ENCODE measurements around the gene HMGB4. TPM values are rescaled to one million over a fixed set of nuclear protein-coding genes. Genes with fewer than 3 reads are reported as not detected.

HMGB4 gene
- total and polyA plus RNA-seq, 2 of the 4 experiments (the other 2 are of a cell fraction), result not detected

GRCh38 chr1:33867684-33868083 lies 3.8 kb downstream of the HMGB4 start:
- ChIA-PET POLR2A (ENCODE audit: unreplicated experiment) (no interaction called here), CTCF (no interaction called here)
- no peak overlapping the region for H3K9ac ChIP-seq (ENCODE audit: low read depth, low read length)
- no peak overlapping the region for H2BK120ac ChIP-seq (ENCODE audit: low read depth, low read length)
- no peaks in the 10 kb centered on the region for H3K9me1 ChIP-seq (ENCODE audit: insufficient read depth, low read length)
- dilution Hi-C loops (cut with HindIII; ENCODE audit: low sequenced_read_pairs, unreplicated experiment) (no loop called here), intact Hi-C loops (cut with micrococcal nuclease) (no loop called here), in situ Hi-C loops (cut with MboI; ENCODE audit: low sequenced_read_pairs) (no loop called here)
- H3K4ac ChIP-seq (ENCODE audit: low read depth, low read length), result no peak overlapping the region
- H2AFZ ChIP-seq (replicated peaks; ENCODE audit: low read length, poor library complexity), result no peak overlapping the region
- H2BK20ac ChIP-seq (ENCODE audit: low read depth, low read length), result no peak overlapping the region
- no peak overlapping the region for H3K4me3 ChIP-seq (ENCODE audit: insufficient read depth, low read depth, low read length)
- H2BK5ac ChIP-seq (ENCODE audit: low read depth, low read length, poor library complexity, severe bottlenecking), result no peak overlapping the region
- peaks cover 20% of the 10 kb centered on the region for H3K9me3 ChIP-seq (ENCODE audit: control insufficient read depth, insufficient read depth, low read length)
- TF ChIP-seq RAD21 (IDR thresholded peaks at IDR 0.05; ENCODE audit: low read length) (no peak), SMC3 (IDR thresholded peaks at IDR 0.05; ENCODE audit: low read depth, low read length) (no peak), CHD1 (IDR thresholded peaks at IDR 0.05; ENCODE audit: low read depth, low read length) (no peak), MAFK (IDR thresholded peaks at IDR 0.05; ENCODE audit: low read depth, low read length) (no peak), CEBPB (IDR thresholded peaks at IDR 0.05; ENCODE audit: low read depth, low read length) (no peak), BHLHE40 (IDR thresholded peaks at IDR 0.05; ENCODE audit: low read depth, low read length) (no peak), RCOR1 (IDR thresholded peaks at IDR 0.05; ENCODE audit: insufficient replicate concordance, low read length) (no peak), NFE2L2 (IDR thresholded peaks at IDR 0.05; ENCODE audit: low read depth, low read length) (no peak), ELK1 (IDR thresholded peaks at IDR 0.05; ENCODE audit: borderline replicate concordance, low read depth, low read length) (no peak), FOS (IDR thresholded peaks at IDR 0.05; ENCODE audit: low read depth, low read length) (no peak), RFX5 (IDR thresholded peaks at IDR 0.05; ENCODE audit: low read depth, low read length) (no peak)
- TF ChIP-seq, protein P1, sequence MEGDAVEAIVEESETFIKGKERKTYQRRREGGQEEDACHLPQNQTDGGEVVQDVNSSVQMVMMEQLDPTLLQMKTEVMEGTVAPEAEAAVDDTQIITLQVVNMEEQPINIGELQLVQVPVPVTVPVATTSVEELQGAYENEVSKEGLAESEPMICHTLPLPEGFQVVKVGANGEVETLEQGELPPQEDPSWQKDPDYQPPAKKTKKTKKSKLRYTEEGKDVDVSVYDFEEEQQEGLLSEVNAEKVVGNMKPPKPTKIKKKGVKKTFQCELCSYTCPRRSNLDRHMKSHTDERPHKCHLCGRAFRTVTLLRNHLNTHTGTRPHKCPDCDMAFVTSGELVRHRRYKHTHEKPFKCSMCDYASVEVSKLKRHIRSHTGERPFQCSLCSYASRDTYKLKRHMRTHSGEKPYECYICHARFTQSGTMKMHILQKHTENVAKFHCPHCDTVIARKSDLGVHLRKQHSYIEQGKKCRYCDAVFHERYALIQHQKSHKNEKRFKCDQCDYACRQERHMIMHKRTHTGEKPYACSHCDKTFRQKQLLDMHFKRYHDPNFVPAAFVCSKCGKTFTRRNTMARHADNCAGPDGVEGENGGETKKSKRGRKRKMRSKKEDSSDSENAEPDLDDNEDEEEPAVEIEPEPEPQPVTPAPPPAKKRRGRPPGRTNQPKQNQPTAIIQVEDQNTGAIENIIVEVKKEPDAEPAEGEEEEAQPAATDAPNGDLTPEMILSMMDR (conservative IDR thresholded peaks at IDR 0.05; ENCODE audit: low read depth, low read length), result no peak
- H4K5ac ChIP-seq (ENCODE audit: low read depth, low read length), result no peak overlapping the region
- no peak overlapping the region for H2AK9ac ChIP-seq (replicated peaks; ENCODE audit: low read depth, low read length, poor library complexity)
- H4K91ac ChIP-seq (ENCODE audit: insufficient read depth, low read depth, low read length), result no peak overlapping the region
- DNase-seq (no peak), ATAC-seq (ENCODE audit: low read depth) (no peak)
- no peak overlapping the region for H3K4me2 ChIP-seq (ENCODE audit: low read depth, low read length)
- H4K8ac ChIP-seq (ENCODE audit: low read depth in 2 of 2, low read length in 2 of 2), result no peak overlapping the region
- no peak overlapping the region for H3K14ac ChIP-seq (replicated peaks; ENCODE audit: low read depth, low read length)
- no peak overlapping the region for H2BK15ac ChIP-seq (ENCODE audit: low read depth, low read length)
- H2AK5ac ChIP-seq (ENCODE audit: low read depth, low read length), result no peak overlapping the region
- no peak overlapping the region for H3K27ac ChIP-seq (ENCODE audit: insufficient read depth, low read length)
- H3K23ac ChIP-seq (ENCODE audit: low read depth, low read length), result no peak overlapping the region
- no peak overlapping the region for H3K56ac ChIP-seq (ENCODE audit: extremely low read depth, insufficient read depth, low read length)
- no peak overlapping the region for H3K18ac ChIP-seq (ENCODE audit: low read depth, low read length)
- WGBS, 2 experiments (ENCODE audit: extremely low coverage in 2 of 2, insufficient read length in 1 of 2), result no CpG with 5 or more reads among the region's 1 CpG
- no peaks in the 10 kb centered on the region for H4K20me1 ChIP-seq (ENCODE audit: insufficient read depth, low read length)
- no peaks in the 10 kb centered on the region for H3K79me1 ChIP-seq (ENCODE audit: low read depth in 1 of 2, low read length in 2 of 2)
- no peaks in the 10 kb centered on the region for H3K4me1 ChIP-seq (ENCODE audit: control insufficient read depth, insufficient read depth, low read length)
- no peaks in the 10 kb centered on the region for H3K27me3 ChIP-seq (ENCODE audit: control insufficient read depth, insufficient read depth, low read length)
- no peaks in the 10 kb centered on the region for H3K36me3 ChIP-seq (ENCODE audit: control insufficient read depth, insufficient read depth, low read length)
- no TSS peak for BruUV-seq (replicated peaks)
